DMS 273 (cell line): Measurements from ENCODE around the gene AUH.
"Not testable (repeated sequence)": the region's sequence is repeated elsewhere in the genome, so short reads cannot be mapped to it uniquely, and the experiment has no call there.

Experiments used
- DNase-seq: peaks from one replicate; lab custom pipeline; 2025; ENCODE audit not compliant: unreplicated experiment; lab: John Stamatoyannopoulos, UW

AUH gene

GRCh38 chr9:91379426-91379825, 17.7 kb upstream of the AUH start:
- no peak for DNase-seq

- no peak for DNase-seq
Measured at GRCh38 chr9:91378695-91379127, 17.0 kb upstream of the AUH start.

GRCh38 chr9:91378054-91378453, 16.3 kb upstream of the AUH start:
- DNase-seq, result not testable (repeated sequence)

- no peak for DNase-seq
Measured at GRCh38 chr9:91376239-91376638, 14.5 kb upstream of the AUH start.

- peak; percentile 6 for DNase-seq
Measured at GRCh38 chr9:91374939-91375338, 13.2 kb upstream of the AUH start.

- DNase-seq, result peak; percentile 48
Measured at GRCh38 chr9:91371894-91372293, 10.2 kb upstream of the AUH start.

- not testable (repeated sequence) for DNase-seq
Measured at GRCh38 chr9:91370006-91370405, 8.3 kb upstream of the AUH start.

- DNase-seq, result no peak
Measured at GRCh38 chr9:91364702-91365101, 3.0 kb upstream of the AUH start.

- DNase-seq, result no peak
Measured at GRCh38 chr9:91364005-91364404, 2.3 kb upstream of the AUH start.

GRCh38 chr9:91362051-91362611, 413 bp upstream of the AUH start:
- no peak for DNase-seq

- DNase-seq, result peak; percentile 20
Measured at GRCh38 chr9:91360551-91361290, 997 bp downstream of the AUH start.

GRCh38 chr9:91359734-91360470, 1.8 kb downstream of the AUH start:
- DNase-seq, result no peak

- no peak for DNase-seq
Measured at GRCh38 chr9:91359083-91359482, 2.6 kb downstream of the AUH start.

GRCh38 chr9:91354881-91355280, 6.8 kb downstream of the AUH start:
- no peak for DNase-seq

- no peak for DNase-seq
Measured at GRCh38 chr9:91349115-91349555, 12.6 kb downstream of the AUH start.

GRCh38 chr9:91348191-91348807, 13.4 kb downstream of the AUH start:
- no peak for DNase-seq

GRCh38 chr9:91347377-91347776, 14.3 kb downstream of the AUH start:
- no peak for DNase-seq

GRCh38 chr9:91346644-91347043, 15.1 kb downstream of the AUH start:
- no peak for DNase-seq

GRCh38 chr9:91345978-91346377, 15.7 kb downstream of the AUH start:
- no peak for DNase-seq

GRCh38 chr9:91342575-91342974, 19.1 kb downstream of the AUH start:
- no peak for DNase-seq

- DNase-seq, result no peak
Measured at GRCh38 chr9:91341749-91342148, 20.0 kb downstream of the AUH start.
